Epithelial cell of prostate (primary cell): ENCODE data around the gene GNG2.

Source experiments
- DNase-seq: peaks from one replicate; pipeline ENCODE4 v3.0.0-alpha.2; 2011; ENCODE audit warnings: low read depth, low spot score
- H3K27ac ChIP-seq: fragments of 450-650 bp; 2 replicates; pipeline ENCODE4 v1.5.1; 2017; ENCODE audit warnings: mild to moderate bottlenecking

Gene GNG2

GRCh38 chr14:51981218-51981854 is 120.9 kb downstream of the GNG2 start:
- no peak for DNase-seq
- no peak overlapping the region for H3K27ac ChIP-seq

GRCh38 chr14:51988221-51988620 is 127.8 kb downstream of the GNG2 start:
- no peak for DNase-seq
- H3K27ac ChIP-seq: no peak overlapping the region

- peak; percentile 68 for DNase-seq
- H3K27ac ChIP-seq: peak within 1 kb of the TSS; percentile 58
Measured at GRCh38 chr14:51989293-51990234, 129.2 kb downstream of the GNG2 start, which contains the start of gene RTRAF. TSS of gene RTRAF (plus strand) at chr14:51989546. CDS start at chr14:51989640, 94 bp downstream.

GRCh38 chr14:51990488-51990887 is 130.1 kb downstream of the GNG2 start:
- DNase-seq: no peak
- no peak overlapping the region for H3K27ac ChIP-seq

- no peak overlapping the region for H3K27ac ChIP-seq
- no peak for DNase-seq
Measured at GRCh38 chr14:51993285-51993920, 133.0 kb downstream of the GNG2 start.

- no peak for DNase-seq
- H3K27ac ChIP-seq: no peak overlapping the region
Measured at GRCh38 chr14:51996148-51996746, 135.8 kb downstream of the GNG2 start.

- DNase-seq: no peak
- no peak overlapping the region for H3K27ac ChIP-seq
Measured at GRCh38 chr14:51998348-51998747, 137.9 kb downstream of the GNG2 start.

GRCh38 chr14:51999084-51999483 is 138.7 kb downstream of the GNG2 start:
- no peak for DNase-seq
- no peak overlapping the region for H3K27ac ChIP-seq

- DNase-seq: no peak
- no peak overlapping the region for H3K27ac ChIP-seq
Measured at GRCh38 chr14:52000019-52000582, 139.7 kb downstream of the GNG2 start.

- no peak for DNase-seq
- H3K27ac ChIP-seq: no peak overlapping the region
Measured at GRCh38 chr14:52000696-52001095, 140.3 kb downstream of the GNG2 start.

- no peak overlapping the region for H3K27ac ChIP-seq
- no peak for DNase-seq
Measured at GRCh38 chr14:52002542-52002941, 142.1 kb downstream of the GNG2 start.

- no peak for DNase-seq
- H3K27ac ChIP-seq: no peak overlapping the region
Measured at GRCh38 chr14:52003324-52003723, 142.9 kb downstream of the GNG2 start.

- no peak overlapping the region for H3K27ac ChIP-seq
- DNase-seq: no peak
Measured at GRCh38 chr14:52005625-52006024, 145.2 kb downstream of the GNG2 start.

- no peak for DNase-seq
- no peak overlapping the region for H3K27ac ChIP-seq
Measured at GRCh38 chr14:52006361-52006760, 145.9 kb downstream of the GNG2 start.

- H3K27ac ChIP-seq: no peak overlapping the region
- no peak for DNase-seq
Measured at GRCh38 chr14:52007211-52007610, 146.8 kb downstream of the GNG2 start.

- H3K27ac ChIP-seq: no peak overlapping the region
- no peak for DNase-seq
Measured at GRCh38 chr14:52007637-52008036, 147.2 kb downstream of the GNG2 start.

- no peak overlapping the region for H3K27ac ChIP-seq
- no peak for DNase-seq
Measured at GRCh38 chr14:52008136-52008535, 147.7 kb downstream of the GNG2 start.

- H3K27ac ChIP-seq: no peak overlapping the region
- DNase-seq: no peak
Measured at GRCh38 chr14:52010173-52010693, 149.8 kb downstream of the GNG2 start.

- no peak overlapping the region for H3K27ac ChIP-seq
- DNase-seq: no peak
Measured at GRCh38 chr14:52011523-52011922, 151.1 kb downstream of the GNG2 start.

- DNase-seq: no peak
- no peak overlapping the region for H3K27ac ChIP-seq
Measured at GRCh38 chr14:52012635-52013034, 152.2 kb downstream of the GNG2 start.
